ENCODE results near the gene SCTR. TPM values are rescaled to one million over a fixed set of nuclear protein-coding genes. Genes with fewer than 3 reads are reported as not detected.
A peak's percentile ranks its signal among the peaks of the same experiment; 100 is the strongest.

Gene SCTR
- total and polyA plus RNA-seq, 2 of the 13 experiments (the other 11 are each of a cell fraction or from before 2014, with no cell fraction given): not detected

- TF ChIP-seq ZNF431 (CRISPR knock-in tag; IDR thresholded peaks at IDR 0.05; ENCODE audit: borderline replicate concordance, low read depth) (peak; percentile 25; the same call in 1 of the 2 replicates), MIER2 (CRISPR knock-in tag; IDR thresholded peaks at IDR 0.05) (peak; percentile 80), FOSL2 (CRISPR knock-in tag; IDR thresholded peaks at IDR 0.05) (peak; percentile 63), PRPF4 (IDR thresholded peaks at IDR 0.05; ENCODE audit: low read depth, low read length, poor library complexity, severe bottlenecking) (no peak), ZNF33B (CRISPR knock-in tag; IDR thresholded peaks at IDR 0.05) (0 out of 2 replicates have a peak, but pooled peaks have one; percentile 43)
- TF ChIP-seq, protein P1, sequence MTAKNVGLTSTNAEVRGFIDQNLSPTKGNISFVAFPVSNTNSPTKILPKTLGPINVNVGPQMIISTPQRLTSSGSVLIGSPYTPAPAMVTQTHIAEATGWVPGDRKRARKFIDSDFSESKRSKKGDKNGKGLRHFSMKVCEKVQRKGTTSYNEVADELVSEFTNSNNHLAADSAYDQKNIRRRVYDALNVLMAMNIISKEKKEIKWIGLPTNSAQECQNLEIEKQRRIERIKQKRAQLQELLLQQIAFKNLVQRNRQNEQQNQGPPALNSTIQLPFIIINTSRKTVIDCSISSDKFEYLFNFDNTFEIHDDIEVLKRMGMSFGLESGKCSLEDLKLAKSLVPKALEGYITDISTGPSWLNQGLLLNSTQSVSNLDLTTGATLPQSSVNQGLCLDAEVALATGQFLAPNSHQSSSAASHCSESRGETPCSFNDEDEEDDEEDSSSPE (CRISPR knock-in tag; IDR thresholded peaks at IDR 0.05): no peak
- TF ChIP-seq, protein P2, sequence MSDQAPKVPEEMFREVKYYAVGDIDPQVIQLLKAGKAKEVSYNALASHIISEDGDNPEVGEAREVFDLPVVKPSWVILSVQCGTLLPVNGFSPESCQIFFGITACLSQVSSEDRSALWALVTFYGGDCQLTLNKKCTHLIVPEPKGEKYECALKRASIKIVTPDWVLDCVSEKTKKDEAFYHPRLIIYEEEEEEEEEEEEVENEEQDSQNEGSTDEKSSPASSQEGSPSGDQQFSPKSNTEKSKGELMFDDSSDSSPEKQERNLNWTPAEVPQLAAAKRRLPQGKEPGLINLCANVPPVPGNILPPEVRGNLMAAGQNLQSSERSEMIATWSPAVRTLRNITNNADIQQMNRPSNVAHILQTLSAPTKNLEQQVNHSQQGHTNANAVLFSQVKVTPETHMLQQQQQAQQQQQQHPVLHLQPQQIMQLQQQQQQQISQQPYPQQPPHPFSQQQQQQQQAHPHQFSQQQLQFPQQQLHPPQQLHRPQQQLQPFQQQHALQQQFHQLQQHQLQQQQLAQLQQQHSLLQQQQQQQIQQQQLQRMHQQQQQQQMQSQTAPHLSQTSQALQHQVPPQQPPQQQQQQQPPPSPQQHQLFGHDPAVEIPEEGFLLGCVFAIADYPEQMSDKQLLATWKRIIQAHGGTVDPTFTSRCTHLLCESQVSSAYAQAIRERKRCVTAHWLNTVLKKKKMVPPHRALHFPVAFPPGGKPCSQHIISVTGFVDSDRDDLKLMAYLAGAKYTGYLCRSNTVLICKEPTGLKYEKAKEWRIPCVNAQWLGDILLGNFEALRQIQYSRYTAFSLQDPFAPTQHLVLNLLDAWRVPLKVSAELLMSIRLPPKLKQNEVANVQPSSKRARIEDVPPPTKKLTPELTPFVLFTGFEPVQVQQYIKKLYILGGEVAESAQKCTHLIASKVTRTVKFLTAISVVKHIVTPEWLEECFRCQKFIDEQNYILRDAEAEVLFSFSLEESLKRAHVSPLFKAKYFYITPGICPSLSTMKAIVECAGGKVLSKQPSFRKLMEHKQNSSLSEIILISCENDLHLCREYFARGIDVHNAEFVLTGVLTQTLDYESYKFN (CRISPR knock-in tag; conservative IDR thresholded peaks at IDR 0.05): 0 out of 2 replicates have a peak, but pooled peaks have one; percentile 40
Observed at GRCh38 chr2:119476301-119477112, 47.8 kb downstream of the SCTR start (continued).
